Liver (tissue), 9 donors: ENCODE results near the gene SHISAL1. TPM values are rescaled to one million over a fixed set of nuclear protein-coding genes. Genes with fewer than 3 reads are reported as not detected.

Source experiments
- DNase-seq: peaks from one replicate; pipeline ENCODE4 v3.0.0-alpha.2; 2017; ENCODE audit warnings: low spot score
- H3K27ac ChIP-seq, 2 donors: one replicate each; pipeline ENCODE4 v1.7.0; 2013; ENCODE audit warnings: inconsistent platforms in 2 of 2, low read length in 2 of 2, control low read depth in 1 of 2, low read depth in 1 of 2, mild to moderate bottlenecking in 1 of 2
- H3K27me3 ChIP-seq, 4 donors: one replicate each; pipeline versions ENCODE4 v1.6.1 to v1.7.0; 2013; ENCODE audit warnings: low read length in 3 of 4, inconsistent platforms in 1 of 4, mild to moderate bottlenecking in 1 of 4, moderate library complexity in 1 of 4; ENCODE audit not compliant: control insufficient read depth in 4 of 4, insufficient read depth in 4 of 4
- H3K36me3 ChIP-seq, 4 donors: one replicate each; pipeline versions ENCODE4 v1.6.1 to v1.7.0; 2013; ENCODE audit warnings: low read length in 3 of 4, mild to moderate bottlenecking in 3 of 4, low read depth in 1 of 4, moderate library complexity in 1 of 4; ENCODE audit not compliant: control insufficient read depth in 4 of 4, insufficient read depth in 3 of 4
- H3K4me1 ChIP-seq, 4 donors: one replicate each; pipeline versions ENCODE4 v1.6.1 to v1.7.0; 2013; ENCODE audit warnings: low read length in 3 of 4, mild to moderate bottlenecking in 3 of 4, moderate library complexity in 1 of 4; ENCODE audit not compliant: control insufficient read depth in 4 of 4, insufficient read depth in 4 of 4
- H3K4me3 ChIP-seq, 3 donors: one replicate each; pipeline versions ENCODE4 v1.6.1 to v1.7.0; 2013; ENCODE audit warnings: low read length in 3 of 3, control low read depth in 1 of 3, low read depth in 1 of 3, mild to moderate bottlenecking in 1 of 3
- H3K9ac ChIP-seq, 2 donors: one replicate each; pipeline ENCODE4 v1.7.0; 2013; ENCODE audit warnings: low read length in 2 of 2, mild to moderate bottlenecking in 2 of 2, moderate library complexity in 2 of 2, control low read depth in 1 of 2, low read depth in 1 of 2
- H3K9me3 ChIP-seq, 4 donors: one replicate each; pipeline versions ENCODE4 v1.6.1 to v1.7.0; 2013; ENCODE audit warnings: low read length in 3 of 4; ENCODE audit not compliant: control insufficient read depth in 4 of 4
- CTCF ChIP-seq: fragments of 150-350 bp; IDR thresholded peaks from 2 replicates; pipeline ENCODE4 v1.5.1; 2017; ENCODE audit warnings: improper control_type of control experiment, low read depth, low read length; ENCODE audit not compliant: missing input control
- EGR1 ChIP-seq, 2 donors: IDR thresholded peaks; 2 replicates each; pipeline ENCODE4 v1.6.1; 2016 to 2018; ENCODE audit warnings: antibody characterized with exemption in 2 of 2, low read depth in 2 of 2
- FOXA1 ChIP-seq: IDR thresholded peaks from 2 replicates; pipeline ENCODE4 v1.6.1; 2016; ENCODE audit warnings: antibody characterized with exemption
- FOXA2 ChIP-seq: IDR thresholded peaks from 2 replicates; pipeline ENCODE4 v1.6.1; 2016; ENCODE audit warnings: antibody characterized with exemption
- GABPA ChIP-seq, 2 donors: IDR thresholded peaks in 1 of 2; conservative IDR thresholded peaks in 1 of 2; 2 replicates each; pipeline ENCODE4 v1.6.1; 2016; ENCODE audit warnings: antibody characterized with exemption in 2 of 2, mild to moderate bottlenecking in 1 of 2, moderate library complexity in 1 of 2
- HNF4A ChIP-seq, 2 donors: conservative IDR thresholded peaks; 2 replicates each; pipeline ENCODE4 v1.6.1; 2016; ENCODE audit warnings: antibody characterized with exemption in 2 of 2, mild to moderate bottlenecking in 2 of 2
- HNF4G ChIP-seq: IDR thresholded peaks from 2 replicates; pipeline ENCODE4 v1.6.1; 2016; ENCODE audit warnings: antibody characterized with exemption
- JUND ChIP-seq, 2 donors: IDR thresholded peaks; 2 replicates each; pipeline ENCODE4 v1.6.1; 2016; ENCODE audit warnings: antibody characterized with exemption in 2 of 2
- MAX ChIP-seq: IDR thresholded peaks from 2 replicates; pipeline ENCODE4 v1.6.1; 2016; ENCODE audit warnings: antibody characterized with exemption
- NR2F2 ChIP-seq: IDR thresholded peaks from 2 replicates; pipeline ENCODE4 v1.6.1; 2016; ENCODE audit warnings: antibody characterized with exemption
- RAD21 ChIP-seq, 2 donors: IDR thresholded peaks; 2 replicates each; pipeline ENCODE4 v1.6.1; 2016; ENCODE audit warnings: antibody characterized with exemption in 2 of 2, mild to moderate bottlenecking in 2 of 2
- REST ChIP-seq: IDR thresholded peaks from 2 replicates; pipeline ENCODE4 v1.6.1; 2016; ENCODE audit warnings: antibody characterized with exemption, mild to moderate bottlenecking
- RXRA ChIP-seq, 2 donors: IDR thresholded peaks; 2 replicates each; pipeline ENCODE4 v1.6.1; 2017 to 2018; ENCODE audit warnings: antibody characterized with exemption in 2 of 2, mild to moderate bottlenecking in 1 of 2
- YY1 ChIP-seq: IDR thresholded peaks from 2 replicates; pipeline ENCODE4 v1.6.1; 2016; ENCODE audit warnings: antibody characterized with exemption, mild to moderate bottlenecking
- WGBS: extraction: QIAGEN DNeasy Blood & Tissue Kit; methylation state at CpG from one replicate; pipeline ENCODE4 v1.1.7; 2013; 5-methylcytosine and 5-hydroxymethylcytosine counted together
- polyA plus RNA-seq, 2 donors: library from polyadenylated mRNA; stranded (reverse) in 1 of 2; unstranded in 1 of 2; fragments of 200-250 nt in 1 of 2; fragments of >200 nt in 1 of 2; fragmentation: Nextera tagmentation in 1 of 2; extraction: Ambion mirVana in 1 of 2; gene quantifications; one replicate each; pipeline versions ENCODE4 v1.2.1 to v1.2.3, GENCODE V29; 2013 to 2015
- total RNA-seq, 2 donors: library from RNA; depleted of rRNA; stranded (reverse); fragments of >200 nt; gene quantifications; one replicate each; pipeline ENCODE4 v1.2.3, GENCODE V29; 2014
- TF ChIP-seq, protein P1 (sequence below): IDR thresholded peaks from 2 replicates; pipeline ENCODE4 v1.6.1; 2016; ENCODE audit warnings: antibody characterized with exemption
- TF ChIP-seq, protein P2 (sequence below): IDR thresholded peaks from 2 replicates; pipeline ENCODE4 v1.6.1; 2016; ENCODE audit warnings: antibody characterized with exemption
- donor health status: healthy.
- donor health status: healthy.
- donor health status: healthy.
- donor health status: healthy.
- donor health status: healthy.

The SHISAL1 gene
- total and polyA plus RNA-seq, 4 donors: 0.07 to 0.17 (median 0.13) TPM

DNA sequence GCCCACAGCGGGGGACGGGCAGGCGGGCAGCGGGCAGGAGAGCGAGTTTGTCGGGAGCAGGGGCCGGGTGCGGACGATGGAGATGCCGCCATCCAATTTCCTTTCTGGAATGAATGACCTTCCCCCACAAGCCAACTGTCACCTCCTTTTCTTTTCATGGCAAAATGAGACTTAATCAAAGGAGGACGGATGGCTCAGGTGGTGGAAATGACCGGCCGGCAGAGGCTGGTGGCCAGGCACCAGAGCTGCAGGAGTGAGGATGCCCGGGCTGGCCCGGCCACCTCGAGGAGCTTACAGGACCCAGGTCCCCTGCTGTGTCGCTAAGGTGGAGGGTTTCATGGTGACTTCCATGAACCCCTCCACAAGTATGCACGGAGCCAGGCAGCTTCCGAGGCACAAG is 11.7 kb downstream of the SHISAL1 start:
- no peak overlapping the region for H3K9ac ChIP-seq
- TF ChIP-seq, protein P1, sequence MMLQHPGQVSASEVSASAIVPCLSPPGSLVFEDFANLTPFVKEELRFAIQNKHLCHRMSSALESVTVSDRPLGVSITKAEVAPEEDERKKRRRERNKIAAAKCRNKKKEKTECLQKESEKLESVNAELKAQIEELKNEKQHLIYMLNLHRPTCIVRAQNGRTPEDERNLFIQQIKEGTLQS: no peak
- TF ChIP-seq REST (no peak), HNF4A (conservative IDR thresholded peaks at IDR 0.05) (no peak), FOXA2 (no peak), RXRA (IDR thresholded peaks at IDR 0.05) (no peak), RAD21 (IDR thresholded peaks at IDR 0.05) (no peak), FOXA1 (no peak), CTCF (no peak), MAX (no peak), EGR1 (IDR thresholded peaks at IDR 0.05; ENCODE audit: low read depth in 2 of 2) (no peak)
- TF ChIP-seq, protein P2, sequence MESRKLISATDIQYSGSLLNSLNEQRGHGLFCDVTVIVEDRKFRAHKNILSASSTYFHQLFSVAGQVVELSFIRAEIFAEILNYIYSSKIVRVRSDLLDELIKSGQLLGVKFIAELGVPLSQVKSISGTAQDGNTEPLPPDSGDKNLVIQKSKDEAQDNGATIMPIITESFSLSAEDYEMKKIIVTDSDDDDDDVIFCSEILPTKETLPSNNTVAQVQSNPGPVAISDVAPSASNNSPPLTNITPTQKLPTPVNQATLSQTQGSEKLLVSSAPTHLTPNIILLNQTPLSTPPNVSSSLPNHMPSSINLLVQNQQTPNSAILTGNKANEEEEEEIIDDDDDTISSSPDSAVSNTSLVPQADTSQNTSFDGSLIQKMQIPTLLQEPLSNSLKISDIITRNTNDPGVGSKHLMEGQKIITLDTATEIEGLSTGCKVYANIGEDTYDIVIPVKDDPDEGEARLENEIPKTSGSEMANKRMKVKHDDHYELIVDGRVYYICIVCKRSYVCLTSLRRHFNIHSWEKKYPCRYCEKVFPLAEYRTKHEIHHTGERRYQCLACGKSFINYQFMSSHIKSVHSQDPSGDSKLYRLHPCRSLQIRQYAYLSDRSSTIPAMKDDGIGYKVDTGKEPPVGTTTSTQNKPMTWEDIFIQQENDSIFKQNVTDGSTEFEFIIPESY: no peak
- 79% methylated on average over 19 of the region's 19 CpGs for WGBS

GRCh38 chr22:44299124-44299523 is 13.6 kb downstream of the SHISAL1 start:
- DNase-seq: no peak
- H3K4me1 ChIP-seq: no peaks in the 10 kb centered on the region
- H3K9ac ChIP-seq: no peak overlapping the region
- H3K27me3 ChIP-seq: no peaks in the 10 kb centered on the region
- no peak overlapping the region for H3K27ac ChIP-seq
- H3K36me3 ChIP-seq: no peaks in the 10 kb centered on the region
- H3K9me3 ChIP-seq: peaks cover 0 to 7% (median 1%) of the 10 kb centered on the region in 4 donors
- no peak overlapping the region for H3K4me3 ChIP-seq
- 81% methylated on average over 13 of the region's 13 CpGs for WGBS
- no peak for TF ChIP-seq JUND (IDR thresholded peaks at IDR 0.05)
- TF ChIP-seq HNF4G: no peak
- TF ChIP-seq RXRA (IDR thresholded peaks at IDR 0.05): no peak
- TF ChIP-seq RAD21 (IDR thresholded peaks at IDR 0.05): no peak
- no peak for TF ChIP-seq FOXA1
- no peak for TF ChIP-seq GABPA (IDR thresholded peaks at IDR 0.05 in 1 of 2, conservative IDR thresholded peaks at IDR 0.05 in 1 of 2)
- TF ChIP-seq NR2F2: no peak
- TF ChIP-seq, protein P1: no peak
- no peak for TF ChIP-seq YY1
- no peak for TF ChIP-seq REST
- TF ChIP-seq, protein P2: no peak
- TF ChIP-seq EGR1 (IDR thresholded peaks at IDR 0.05; ENCODE audit: low read depth in 2 of 2): no peak

More for the DNA sequence above, 11.7 kb downstream of the SHISAL1 start:
- Histone ChIP-seq H3K9me3 (no peaks in the 10 kb centered on the region), H3K27ac (no peak overlapping the region), H3K36me3 (no peaks in the 10 kb centered on the region), H3K4me3 (no peak overlapping the region), H3K4me1 (no peaks in the 10 kb centered on the region), H3K27me3 (no peaks in the 10 kb centered on the region)
- DNase-seq: no peak
